ENCODE measurements around the gene TNFRSF25. TPM values are rescaled to one million over a fixed set of nuclear protein-coding genes. Genes with fewer than 3 reads are reported as not detected.

TNFRSF25 gene
- polyA plus RNA-seq, 1 of the 3 experiments (the other 2 are of a cell fraction) = 20.8 TPM

- TF ChIP-seq RXRA (IDR thresholded peaks at IDR 0.05; ENCODE audit: borderline replicate concordance, low read depth) (no peak), TAF1 (IDR thresholded peaks at IDR 0.05; ENCODE audit: borderline replicate concordance, low read depth, low read length) (no peak), FOSL2 (IDR thresholded peaks at IDR 0.05; ENCODE audit: borderline replicate concordance, low read depth) (no peak), NFIC (IDR thresholded peaks at IDR 0.05; ENCODE audit: borderline replicate concordance) (no peak), GATA2 (CRISPR knock-in tag; IDR thresholded peaks at IDR 0.05) (no peak)
Observed at GRCh38 chr1:6481820-6482219, 15.8 kb upstream of the TNFRSF25 start (continued).

GRCh38 chr1:6477039-6477820 is 11.3 kb upstream of the TNFRSF25 start:
- no peaks in the 10 kb centered on the region for H3K9me3 ChIP-seq
- H3K9me2 ChIP-seq = no peaks in the 10 kb centered on the region
- POLR2A ChIA-PET = no interaction called here
- no peaks in the 10 kb centered on the region for H3K79me2 ChIP-seq (ENCODE audit: insufficient read depth)
- H3F3A ChIP-seq (replicated peaks; ENCODE audit: insufficient read depth) = no peaks in the 10 kb centered on the region
- CTCF ChIA-PET = interaction anchor here (0.7 to 16.2 kb wide), 11 partner anchors 8 to 267 kb away, joined by 3 to 439 read pairs (median 7); partner anchors contain the start of genes NOL9, TAS1R1 and TNFRSF25
- peaks cover 0 to 8% of the 10 kb centered on the region in 2 experiments for H3K36me3 ChIP-seq (replicated peaks in 1 of 2; ENCODE audit: control insufficient read depth in 1 of 2, insufficient read depth in 2 of 2, low read length in 1 of 2)
- peaks cover 0 to 2% of the 10 kb centered on the region in 2 experiments; a peak in 1 of 4 replicates for H3K4me1 ChIP-seq (ENCODE audit: control insufficient read depth in 1 of 2, insufficient read depth in 2 of 2, low read depth in 1 of 2, low read length in 1 of 2)
- H3K27me3 ChIP-seq (ENCODE audit: insufficient read depth) = no peaks in the 10 kb centered on the region
- H3K4me2 ChIP-seq = no peak overlapping the region
- no peak for DNase-seq
- TF ChIP-seq TEAD4 (IDR thresholded peaks at IDR 0.05; ENCODE audit: borderline replicate concordance, insufficient read depth) (no peak), FOXJ3 (CRISPR knock-in tag; IDR thresholded peaks at IDR 0.05) (no peak), TCF12 (IDR thresholded peaks at IDR 0.05) (no peak), ELF1 (IDR thresholded peaks at IDR 0.05) (no peak), USF2 (IDR thresholded peaks at IDR 0.05; ENCODE audit: borderline replicate concordance, low read depth, low read length) (no peak), RAD21 (IDR thresholded peaks at IDR 0.05; ENCODE audit: low read length) (no peak), GABPA (IDR thresholded peaks at IDR 0.05; ENCODE audit: low read depth) (no peak), JUND (IDR thresholded peaks at IDR 0.05) (no peak), EP300 (IDR thresholded peaks at IDR 0.05; ENCODE audit: borderline replicate concordance in 1 of 2, low read depth in 1 of 2, low read length in 1 of 2) (no peak), SIN3A (IDR thresholded peaks at IDR 0.05; ENCODE audit: borderline replicate concordance, low read depth, low read length) (no peak), EZH2phosphoT487 (IDR thresholded peaks at IDR 0.05; ENCODE audit: borderline replicate concordance, low read depth) (no peak), ZBTB33 (IDR thresholded peaks at IDR 0.05; ENCODE audit: borderline replicate concordance, low read depth) (no peak), PBX3 (IDR thresholded peaks at IDR 0.05) (no peak), TAF1 (IDR thresholded peaks at IDR 0.05; ENCODE audit: borderline replicate concordance, low read depth, low read length) (no peak), RXRA (IDR thresholded peaks at IDR 0.05; ENCODE audit: borderline replicate concordance, low read depth) (no peak), POLR2AphosphoS5 (IDR thresholded peaks at IDR 0.05; ENCODE audit: low read depth, low read length) (no peak), NFIC (IDR thresholded peaks at IDR 0.05; ENCODE audit: borderline replicate concordance) (no peak)
- no peak overlapping the region for H3K4me3 ChIP-seq (ENCODE audit: low read depth in 2 of 2, low read length in 1 of 2)
- H3K27ac ChIP-seq (ENCODE audit: low read depth in 2 of 2, low read length in 1 of 2) = no peak overlapping the region
- H4K20me1 ChIP-seq (ENCODE audit: insufficient read depth) = no peaks in the 10 kb centered on the region
- 92% methylated on average over 20 of the region's 24 CpGs for WGBS (ENCODE audit: low lambda C conversion rate)
- H3K9ac ChIP-seq = no peak overlapping the region
- H2AFZ ChIP-seq (ENCODE audit: low read depth) = no peak overlapping the region
